Endothelial cell of umbilical vein (primary cell): ENCODE results near the gene CNTNAP2. TPM values are rescaled to one million over a fixed set of nuclear protein-coding genes. Genes with fewer than 3 reads are reported as not detected.

Experiments
- BruUV-seq: library from RNA; stranded (reverse); fragments of 400-500 nt; replicated peaks from 2 replicates; lab custom pipeline; 2021; lab: Mats Ljungman, UMichigan
- CTCF ChIA-PET: fragments of 300-600, 350-600 bp; sonication (Branson Sonifier 250); formaldehyde crosslinking; loops from one replicate; lab custom pipeline; 2021; ENCODE audit warnings: antibody characterized with exemption, inconsistent platforms; lab: Charles Lee
- POLR2A ChIA-PET: fragments of 300-600, 350-600 bp; sonication (Branson Sonifier 250); formaldehyde crosslinking; loops from one replicate; lab custom pipeline; 2021; ENCODE audit warnings: antibody characterized with exemption, inconsistent platforms; lab: Charles Lee
- DNase-seq: peaks from one replicate; pipeline ENCODE4 v3.0.0-alpha.2; 2011; ENCODE audit warnings: low read depth, low spot score
- FAIRE-seq: peaks from 2 replicates; lab custom pipeline; 2011; peaks lifted over from hg19 to GRCh38; lab: Jason Lieb, UNC
- H2AFZ ChIP-seq: 2 replicates; pipeline ENCODE4 v1.6.0; 2012; ENCODE audit warnings: low read depth, low read length, control low read depth, inconsistent platforms
- H3K27ac ChIP-seq: 2 replicates; pipeline ENCODE4 v1.5.1; 2011; ENCODE audit warnings: low read depth, mild to moderate bottlenecking, control low read depth, low read length, moderate library complexity; ENCODE audit not compliant: insufficient read depth
- H3K27me3 ChIP-seq, 2 experiments: 2 replicates each; pipeline versions ENCODE4 v1.6.0 to v1.6.1; 2011; ENCODE audit warnings: low read length in 2 of 2, mixed read lengths in 1 of 2; ENCODE audit not compliant: control insufficient read depth in 2 of 2, insufficient read depth in 2 of 2
- H3K36me3 ChIP-seq, 2 experiments: 2 replicates in 1 of 2; 3 replicates in 1 of 2; pipeline ENCODE4 v1.5.1; 2011; ENCODE audit warnings: low read length in 2 of 2, mild to moderate bottlenecking in 1 of 2, moderate library complexity in 1 of 2; ENCODE audit not compliant: control insufficient read depth in 2 of 2, insufficient read depth in 2 of 2; ENCODE audit errors: extremely low read depth in 1 of 2
- H3K4me1 ChIP-seq: 3 replicates; pipeline ENCODE4 v1.5.1; 2011; ENCODE audit warnings: mild to moderate bottlenecking, low read length; ENCODE audit not compliant: control insufficient read depth, insufficient read depth; ENCODE audit errors: extremely low read depth
- H3K4me2 ChIP-seq: 2 replicates; pipeline ENCODE4 v1.6.1; 2011; ENCODE audit warnings: low read length, control low read depth, mixed read lengths; ENCODE audit not compliant: insufficient read depth
- H3K4me3 ChIP-seq, 3 experiments: fragments of 200-600 bp in 1 of 3; sonication (generic), shearing (Covaris generic) in 1 of 3; replicated peaks in 1 of 3; 2 replicates each; pipeline ENCODE4 v1.5.1; 2011 to 2016; ENCODE audit warnings: control low read depth in 3 of 3, low read length in 3 of 3, mild to moderate bottlenecking in 2 of 3, inconsistent platforms in 1 of 3, low read depth in 1 of 3, moderate library complexity in 1 of 3; ENCODE audit not compliant: insufficient read depth in 1 of 3
- H3K79me2 ChIP-seq: 2 replicates; pipeline ENCODE4 v1.6.0; 2012; ENCODE audit warnings: low read length, inconsistent platforms; ENCODE audit not compliant: control insufficient read depth, insufficient read depth
- H3K9ac ChIP-seq: replicated peaks from 2 replicates; pipeline ENCODE3; 2011; ENCODE audit warnings: low read length, control low read depth; ENCODE audit not compliant: insufficient read depth; ENCODE audit errors: extremely low read depth
- H3K9me1 ChIP-seq: replicated peaks from 3 replicates; pipeline ENCODE4 v1.6.0; 2011; ENCODE audit warnings: mild to moderate bottlenecking, low read length; ENCODE audit not compliant: control insufficient read depth, insufficient read depth; ENCODE audit errors: extremely low read depth
- H3K9me3 ChIP-seq: replicated peaks from 2 replicates; pipeline ENCODE4 v1.5.1; 2012; ENCODE audit warnings: low read length, inconsistent platforms; ENCODE audit not compliant: control insufficient read depth, insufficient read depth
- H4K20me1 ChIP-seq: replicated peaks from 2 replicates; pipeline ENCODE3; 2011; ENCODE audit warnings: mild to moderate bottlenecking, low read length; ENCODE audit not compliant: control insufficient read depth, insufficient read depth; ENCODE audit errors: extremely low read depth
- EZH2 ChIP-seq: IDR thresholded peaks from 2 replicates; pipeline ENCODE4 v1.6.1; 2012; ENCODE audit warnings: borderline replicate concordance, low read depth, mild to moderate bottlenecking, moderate library complexity, low read length, inconsistent platforms; ENCODE audit not compliant: severe bottlenecking
- FOS ChIP-seq: IDR thresholded peaks from 2 replicates; pipeline ENCODE4 v1.6.1; 2011; ENCODE audit warnings: mild to moderate bottlenecking, low read length, moderate library complexity, borderline replicate concordance; ENCODE audit not compliant: insufficient read depth
- GATA2 ChIP-seq: IDR thresholded peaks from 2 replicates; pipeline ENCODE4 v1.7.0; 2011; ENCODE audit warnings: low read depth, mild to moderate bottlenecking, moderate library complexity, mixed read lengths, low read length; ENCODE audit not compliant: insufficient read length, insufficient read depth
- JUN ChIP-seq: IDR thresholded peaks from 2 replicates; pipeline ENCODE4 v1.6.1; 2011; ENCODE audit warnings: borderline replicate concordance, low read depth; ENCODE audit not compliant: insufficient read length, insufficient read depth
- MYC ChIP-seq: IDR thresholded peaks from one replicate; pipeline ENCODE4 v1.6.1; 2011; ENCODE audit warnings: mild to moderate bottlenecking, low read depth, low read length
- POLR2A ChIP-seq: IDR thresholded peaks from 2 replicates; pipeline ENCODE4 v1.6.1; 2012; ENCODE audit warnings: low read depth, mild to moderate bottlenecking, control low read depth, low read length
- POLR2AphosphoS5 ChIP-seq: IDR thresholded peaks from 2 replicates; pipeline ENCODE4 v1.6.1; 2012; ENCODE audit warnings: low read depth, mild to moderate bottlenecking, control low read depth, low read length, moderate library complexity; ENCODE audit not compliant: insufficient read depth
- dilution Hi-C: fragments of 300-500 bp; cut with MboI; formaldehyde crosslinking; loops from one replicate; pipeline ENCODE4 v1.15.0; 2019; ENCODE audit warnings: low sequenced_read_pairs; ENCODE audit not compliant: extremely low pct_ligation_motif_present
- intact Hi-C: fragments of 100-400 bp; cut with micrococcal nuclease; formaldehyde crosslinking; loops from one replicate; pipeline ENCODE4 v1.10.0; 2022
- polyA plus RNA-seq, 4 experiments: library from polyadenylated mRNA; depleted of rRNA in 3 of 4; stranded (reverse) in 3 of 4; unstranded in 1 of 4; fragments of >200 nt; gene quantifications; 2 replicates each; pipeline versions ENCODE4 v1.2.1 to v1.2.3, GENCODE V29; 2011 to 2012; ENCODE audit warnings: missing spikeins in 1 of 4
- total RNA-seq: library from RNA; stranded (reverse); gene quantifications from 2 replicates; pipeline ENCODE4 v1.2.3, GENCODE V29; 2021
- TF ChIP-seq, protein P1 (sequence below): IDR thresholded peaks from 2 replicates; pipeline ENCODE4 v1.6.1; 2011; ENCODE audit not compliant: insufficient read depth, insufficient read length
- TF ChIP-seq, protein P2 (sequence below), 2 donors: IDR thresholded peaks; 1 replicate in 1 of 2; 2 replicates in 1 of 2; pipeline ENCODE4 v1.5.1; 2011; ENCODE audit warnings: low read length in 2 of 2, mild to moderate bottlenecking in 2 of 2, moderate library complexity in 2 of 2, control low read depth in 1 of 2, inconsistent platforms in 1 of 2, low read depth in 1 of 2; ENCODE audit not compliant: insufficient read depth in 1 of 2; ENCODE audit errors: extremely low read depth in 1 of 2

Gene CNTNAP2
- total and polyA plus RNA-seq, 2 donors (not counting 3 experiments of a cell fraction or from before 2014, with no cell fraction given) = not detected

DNA sequence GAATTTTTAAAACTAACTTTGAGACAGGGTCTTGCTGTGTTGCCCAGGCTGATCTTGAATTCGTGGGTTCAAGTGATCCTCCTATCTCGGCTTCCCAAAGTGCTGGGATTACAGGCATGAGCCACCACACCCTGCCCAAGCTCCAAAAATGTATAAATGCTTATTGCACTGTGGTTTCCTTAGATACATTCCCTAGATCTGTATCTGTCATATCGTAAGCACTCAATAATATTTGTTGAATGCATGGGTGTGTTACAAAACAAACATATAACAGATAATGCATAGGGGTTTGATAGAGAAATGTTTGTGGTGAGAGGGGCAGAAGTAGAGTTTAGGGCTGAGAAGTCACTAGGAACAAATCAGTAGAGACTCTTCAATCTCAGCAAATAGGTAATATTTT lies 1518.7 kb downstream of the CNTNAP2 start:
- no peak overlapping the region for H3K27ac ChIP-seq
- no peak overlapping the region for H3K4me2 ChIP-seq
- H3K79me2 ChIP-seq = no peaks in the 10 kb centered on the region
- TF ChIP-seq FOS = no peak
- TF ChIP-seq, protein P1, sequence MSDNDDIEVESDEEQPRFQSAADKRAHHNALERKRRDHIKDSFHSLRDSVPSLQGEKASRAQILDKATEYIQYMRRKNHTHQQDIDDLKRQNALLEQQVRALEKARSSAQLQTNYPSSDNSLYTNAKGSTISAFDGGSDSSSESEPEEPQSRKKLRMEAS = no peak
- TF ChIP-seq POLR2A = no peak
- TF ChIP-seq GATA2 = no peak
- H2AFZ ChIP-seq = no peak overlapping the region
- H3K36me3 ChIP-seq = no peaks in the 10 kb centered on the region
- no peak overlapping the region for H3K9ac ChIP-seq
- ChIA-PET CTCF (no interaction called here), POLR2A (no interaction called here)
- no peak for DNase-seq
- H3K4me3 ChIP-seq = no peak overlapping the region
- intact Hi-C loops = no loop called here
- H3K4me1 ChIP-seq = no peaks in the 10 kb centered on the region
- no TSS peak for BruUV-seq
- no peaks in the 10 kb centered on the region for H3K27me3 ChIP-seq
- FAIRE-seq = no peak
- no peaks in the 10 kb centered on the region for H3K9me1 ChIP-seq
- dilution Hi-C loops = no loop called here
- H4K20me1 ChIP-seq = no peaks in the 10 kb centered on the region
- H3K9me3 ChIP-seq = peaks cover 3% of the 10 kb centered on the region

DNA sequence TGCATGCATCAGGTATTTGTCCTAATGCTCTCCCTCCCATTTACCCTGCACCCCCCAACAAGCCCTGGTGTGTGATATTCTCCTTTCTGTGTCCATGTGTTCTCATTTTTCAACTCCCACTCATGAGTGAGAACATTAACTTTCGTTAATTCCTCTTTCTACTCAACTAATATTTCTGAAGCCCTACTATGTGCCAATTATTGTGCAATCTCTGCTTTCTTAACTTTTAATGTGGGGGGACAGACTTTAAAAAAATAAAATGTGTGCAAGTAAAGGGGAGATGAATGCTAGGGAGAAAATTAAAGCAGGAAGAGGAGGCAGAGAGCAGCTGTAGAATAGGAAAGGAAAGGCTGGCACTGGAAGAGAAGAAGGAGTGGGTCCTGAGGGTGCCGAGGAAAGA lies 1520.0 kb downstream of the CNTNAP2 start:
- TF ChIP-seq FOS (no peak), EZH2 (no peak), POLR2A (no peak), GATA2 (no peak), MYC (no peak), JUN (no peak), POLR2AphosphoS5 (no peak)
- TF ChIP-seq, protein P1 = no peak
- TF ChIP-seq, protein P2, sequence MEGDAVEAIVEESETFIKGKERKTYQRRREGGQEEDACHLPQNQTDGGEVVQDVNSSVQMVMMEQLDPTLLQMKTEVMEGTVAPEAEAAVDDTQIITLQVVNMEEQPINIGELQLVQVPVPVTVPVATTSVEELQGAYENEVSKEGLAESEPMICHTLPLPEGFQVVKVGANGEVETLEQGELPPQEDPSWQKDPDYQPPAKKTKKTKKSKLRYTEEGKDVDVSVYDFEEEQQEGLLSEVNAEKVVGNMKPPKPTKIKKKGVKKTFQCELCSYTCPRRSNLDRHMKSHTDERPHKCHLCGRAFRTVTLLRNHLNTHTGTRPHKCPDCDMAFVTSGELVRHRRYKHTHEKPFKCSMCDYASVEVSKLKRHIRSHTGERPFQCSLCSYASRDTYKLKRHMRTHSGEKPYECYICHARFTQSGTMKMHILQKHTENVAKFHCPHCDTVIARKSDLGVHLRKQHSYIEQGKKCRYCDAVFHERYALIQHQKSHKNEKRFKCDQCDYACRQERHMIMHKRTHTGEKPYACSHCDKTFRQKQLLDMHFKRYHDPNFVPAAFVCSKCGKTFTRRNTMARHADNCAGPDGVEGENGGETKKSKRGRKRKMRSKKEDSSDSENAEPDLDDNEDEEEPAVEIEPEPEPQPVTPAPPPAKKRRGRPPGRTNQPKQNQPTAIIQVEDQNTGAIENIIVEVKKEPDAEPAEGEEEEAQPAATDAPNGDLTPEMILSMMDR (IDR thresholded peaks at IDR 0.05; ENCODE audit: extremely low read depth in 1 of 2, insufficient read depth in 1 of 2, low read depth in 1 of 2, low read length in 2 of 2) = no peak
- intact Hi-C loops = no loop called here
- no peak overlapping the region for H3K4me3 ChIP-seq
- no peak overlapping the region for H3K4me2 ChIP-seq
- H3K79me2 ChIP-seq = no peaks in the 10 kb centered on the region
- no TSS peak for BruUV-seq
- no peak overlapping the region for H2AFZ ChIP-seq
- H3K9me1 ChIP-seq = no peaks in the 10 kb centered on the region
- no peak overlapping the region for H3K9ac ChIP-seq
- CTCF ChIA-PET = no interaction called here
- FAIRE-seq (no peak), DNase-seq (no peak)
- POLR2A ChIA-PET = no interaction called here
- peaks cover 3% of the 10 kb centered on the region for H3K9me3 ChIP-seq
- dilution Hi-C loops = no loop called here
- no peaks in the 10 kb centered on the region for H3K36me3 ChIP-seq
- no peaks in the 10 kb centered on the region for H3K27me3 ChIP-seq
- H3K4me1 ChIP-seq = no peaks in the 10 kb centered on the region
- no peaks in the 10 kb centered on the region for H4K20me1 ChIP-seq
- no peak overlapping the region for H3K27ac ChIP-seq
